ENCODE data around the gene AGAP5. TPM values are rescaled to one million over a fixed set of nuclear protein-coding genes. Genes with fewer than 3 reads are reported as not detected.
"Not testable (repeated sequence)": the region's sequence is repeated elsewhere in the genome, so short reads cannot be mapped to it uniquely, and the experiment has no call there.

The AGAP5 gene
- total and polyA plus RNA-seq, 2 of the 8 experiments (the other 6 are each of a cell fraction or from before 2014, with no cell fraction given), result 5.4 to 6.0 TPM

GRCh38 chr10:73711683-73712082 is 13.8 kb upstream of the AGAP5 start:
- WGBS, 2 experiments (ENCODE audit: extremely low coverage in 1 of 2, insufficient coverage in 1 of 2, insufficient read length in 1 of 2, insufficient replicate concordance in 2 of 2, low coverage in 1 of 2, low lambda C conversion rate in 2 of 2, missing lambda C conversion rate in 1 of 2), result 91% methylated on average over 5 of the region's 5 CpGs; no CpG with 5 or more reads in 1 of the 2 experiments

GRCh38 chr10:73708122-73708521 is 10.2 kb upstream of the AGAP5 start:
- H3K23ac ChIP-seq (ENCODE audit: insufficient read length); H3K9ac ChIP-seq (replicated peaks in 1 of 4; ENCODE audit: extremely low read depth in 1 of 4, low read depth in 3 of 4, low read length in 3 of 4); H2BK120ac ChIP-seq (replicated peaks; ENCODE audit: low read depth, low read length); H2BK5ac ChIP-seq (ENCODE audit: low read depth, low read length); H3K4me1 ChIP-seq (replicated peaks in 1 of 4; ENCODE audit: control insufficient read depth in 3 of 4, insufficient read depth in 4 of 4, low read length in 3 of 4); H4K8ac ChIP-seq (ENCODE audit: extremely low read depth, insufficient read depth, low read length); H3K18ac ChIP-seq (ENCODE audit: extremely low read depth, low read length); H3K14ac ChIP-seq (ENCODE audit: insufficient read length); H2AFZ ChIP-seq (ENCODE audit: low read length); H4K5ac ChIP-seq (ENCODE audit: insufficient read length, low read depth, low read length); H2BK15ac ChIP-seq (ENCODE audit: low read length); POLR2A ChIA-PET (ENCODE audit: partially characterized antibody); DNase-seq (ENCODE audit: low read depth in 1 of 2, low spot score in 2 of 2); H3K4me2 ChIP-seq (ENCODE audit: insufficient read depth in 1 of 2, low read depth in 2 of 2, low read length in 2 of 2); H2AK5ac ChIP-seq (ENCODE audit: low read depth, low read length); H3K36me3 ChIP-seq (ENCODE audit: control insufficient read depth in 2 of 4, insufficient read depth in 4 of 4, low read length in 3 of 4); H3K4me3 ChIP-seq (ENCODE audit: extremely low read depth in 1 of 4, insufficient read depth in 2 of 4, low read depth in 3 of 4, low read length in 4 of 4); H2BK12ac ChIP-seq (ENCODE audit: low read depth, low read length); H2BK20ac ChIP-seq (ENCODE audit: low read length); H3K4ac ChIP-seq (replicated peaks; ENCODE audit: insufficient read length, low read depth, low read length); H3K56ac ChIP-seq (replicated peaks; ENCODE audit: insufficient read length, low read depth, low read length); H3K23me2 ChIP-seq (ENCODE audit: low read depth, low read length); H4K91ac ChIP-seq (replicated peaks; ENCODE audit: insufficient read length, low read length); H3K9me3 ChIP-seq (ENCODE audit: insufficient read depth in 2 of 2, low read depth in 1 of 2, low read length in 1 of 2); H3K79me2 ChIP-seq (ENCODE audit: control insufficient read depth in 1 of 2, insufficient read depth in 2 of 2, low read length in 2 of 2); H3K27me3 ChIP-seq (replicated peaks in 1 of 4; ENCODE audit: control insufficient read depth in 3 of 4, extremely low read depth in 1 of 4, insufficient read depth in 3 of 4, low read length in 3 of 4); H3K27ac ChIP-seq (ENCODE audit: low read depth, low read length); H3K79me1 ChIP-seq (ENCODE audit: low read depth, low read length); H4K20me1 ChIP-seq (replicated peaks in 1 of 2; ENCODE audit: control insufficient read depth in 1 of 2, insufficient read depth in 2 of 2, low read length in 2 of 2); FAIRE-seq; CTCF ChIA-PET (ENCODE audit: partially characterized antibody): not testable (repeated sequence)
- 89% methylated on average over 1 of the region's 1 CpG; no CpG with 5 or more reads in 1 of the 2 experiments for WGBS, 2 experiments (ENCODE audit: extremely low coverage in 1 of 2, insufficient coverage in 1 of 2, insufficient read length in 1 of 2, insufficient replicate concordance in 2 of 2, low coverage in 1 of 2, low lambda C conversion rate in 2 of 2, missing lambda C conversion rate in 1 of 2)

More at GRCh38 chr10:73711683-73712082, 13.8 kb upstream of the AGAP5 start:
- H2AK5ac ChIP-seq (ENCODE audit: low read depth, low read length); H2BK120ac ChIP-seq (replicated peaks; ENCODE audit: low read depth, low read length); H3K79me1 ChIP-seq (ENCODE audit: low read depth, low read length); H3K4ac ChIP-seq (replicated peaks; ENCODE audit: insufficient read length, low read depth, low read length); H3K14ac ChIP-seq (ENCODE audit: insufficient read length); H2BK5ac ChIP-seq (ENCODE audit: low read depth, low read length); H4K20me1 ChIP-seq (replicated peaks in 1 of 2; ENCODE audit: control insufficient read depth in 1 of 2, insufficient read depth in 2 of 2, low read length in 2 of 2); H3K27me3 ChIP-seq (replicated peaks in 1 of 4; ENCODE audit: control insufficient read depth in 3 of 4, extremely low read depth in 1 of 4, insufficient read depth in 3 of 4, low read length in 3 of 4); H3K23ac ChIP-seq (ENCODE audit: insufficient read length); CTCF ChIA-PET (ENCODE audit: partially characterized antibody); H2AFZ ChIP-seq (ENCODE audit: low read length); POLR2A ChIA-PET (ENCODE audit: partially characterized antibody); H4K91ac ChIP-seq (replicated peaks; ENCODE audit: insufficient read length, low read length); H3K18ac ChIP-seq (ENCODE audit: extremely low read depth, low read length); H2BK12ac ChIP-seq (ENCODE audit: low read depth, low read length); H3K79me2 ChIP-seq (ENCODE audit: control insufficient read depth in 1 of 2, insufficient read depth in 2 of 2, low read length in 2 of 2); H4K8ac ChIP-seq (ENCODE audit: extremely low read depth, insufficient read depth, low read length); H3K9ac ChIP-seq (replicated peaks in 1 of 4; ENCODE audit: extremely low read depth in 1 of 4, low read depth in 3 of 4, low read length in 3 of 4); H3K4me1 ChIP-seq (replicated peaks in 1 of 4; ENCODE audit: control insufficient read depth in 3 of 4, insufficient read depth in 4 of 4, low read length in 3 of 4); H3K4me2 ChIP-seq (ENCODE audit: insufficient read depth in 1 of 2, low read depth in 2 of 2, low read length in 2 of 2); DNase-seq (ENCODE audit: low read depth in 1 of 2, low spot score in 2 of 2); H3K27ac ChIP-seq (ENCODE audit: low read depth, low read length); H2BK20ac ChIP-seq (ENCODE audit: low read length); H3K23me2 ChIP-seq (ENCODE audit: low read depth, low read length); H2BK15ac ChIP-seq (ENCODE audit: low read length); FAIRE-seq; H3K4me3 ChIP-seq (ENCODE audit: extremely low read depth in 1 of 4, insufficient read depth in 2 of 4, low read depth in 3 of 4, low read length in 4 of 4); H3K56ac ChIP-seq (replicated peaks; ENCODE audit: insufficient read length, low read depth, low read length); H4K5ac ChIP-seq (ENCODE audit: insufficient read length, low read depth, low read length); H3K9me3 ChIP-seq (ENCODE audit: insufficient read depth in 2 of 2, low read depth in 1 of 2, low read length in 1 of 2): not testable (repeated sequence)
- peaks cover 0 to 11% (median 5%) of the 10 kb centered on the region in 4 experiments; a peak in 4 of 8 replicates for H3K36me3 ChIP-seq (ENCODE audit: control insufficient read depth in 2 of 4, insufficient read depth in 4 of 4, low read length in 3 of 4)
